ENCODE data around the gene CDK5RAP2.

- TF ChIP-seq CTCF (IDR thresholded peaks at IDR 0.05) (no peak), POLR2A (IDR thresholded peaks at IDR 0.05) (no peak), POLR2AphosphoS5 (IDR thresholded peaks at IDR 0.05) (no peak)
These were observed 143.5 kb downstream of the CDK5RAP2 start for GRCh38 chr9:120436446-120436845.
